GM12878 (cell line): Measurements from ENCODE around the gene COL25A1. TPM values are rescaled to one million over a fixed set of nuclear protein-coding genes. Genes with fewer than 3 reads are reported as not detected.

Experiments
- EZH2 ChIP-seq: IDR thresholded peaks from 2 replicates; pipeline ENCODE4 v1.6.1; 2012; ENCODE audit warnings: low read depth, mild to moderate bottlenecking, control low read depth, inconsistent platforms, low read length, borderline replicate concordance; ENCODE audit not compliant: control insufficient read depth
- NBN ChIP-seq: fragments of 450-650 bp; IDR thresholded peaks from 2 replicates; pipeline ENCODE4 v1.6.1; 2016
- NFIC ChIP-seq: IDR thresholded peaks from 2 replicates; pipeline ENCODE4 v1.6.1; 2012; ENCODE audit warnings: low read depth, mild to moderate bottlenecking, inconsistent platforms, low read length, moderate library complexity
- NR2C1 ChIP-seq: fragments of 450-650 bp; IDR thresholded peaks from 2 replicates; pipeline ENCODE4 v1.6.1; 2017; ENCODE audit warnings: antibody characterized with exemption, mild to moderate bottlenecking, moderate library complexity
- ZBTB11 ChIP-seq: fragments of 450-650 bp; formaldehyde crosslinking; IDR thresholded peaks from 2 replicates; pipeline ENCODE4 v1.5.0; 2022; ENCODE audit warnings: mild to moderate bottlenecking, missing genetic modification characterization
- polyA plus RNA-seq, 11 experiments: library from polyadenylated mRNA; depleted of rRNA in 4 of 11; unstranded in 6 of 11; stranded (reverse) in 5 of 11; fragments of >200 nt; fragmentation: Nextera tagmentation in 4 of 11; fragmentation: Illumina TruSeq in 1 of 11; extraction: Ambion mirVana in 4 of 11; extraction: Trizol in 1 of 11; gene quantifications; 1 replicate in 1 of 11; 2 replicates in 10 of 11; pipeline versions ENCODE4 v1.2.1 to v1.2.3, GENCODE V29; 2011 to 2016; ENCODE audit warnings: inconsistent platforms in 2 of 11, missing spikeins in 2 of 11, low read depth in 1 of 11
- total RNA-seq, 4 experiments: library from RNA; depleted of rRNA in 3 of 4; stranded (reverse); fragments of >200 nt in 3 of 4; fragmentation: Illumina TruSeq in 1 of 4; extraction: Trizol in 1 of 4; gene quantifications; 2 replicates each; pipeline versions ENCODE4 v1.2.1 to v1.2.3, GENCODE V29; 2013 to 2021
- TF ChIP-seq, protein P1 (sequence below): fragments of 150-350 bp; IDR thresholded peaks from 2 replicates; pipeline ENCODE4 v1.6.1; 2014; ENCODE audit warnings: mild to moderate bottlenecking, low read depth, low read length
- TF ChIP-seq, protein P2 (sequence below), 3 experiments: IDR thresholded peaks in 2 of 3; conservative IDR thresholded peaks in 1 of 3; 2 replicates each; pipeline ENCODE4 v1.5.1; 2011; ENCODE audit warnings: low read depth in 3 of 3, low read length in 3 of 3, mild to moderate bottlenecking in 3 of 3, control low read depth in 2 of 3, moderate library complexity in 2 of 3, inconsistent platforms in 1 of 3, mixed read lengths in 1 of 3; ENCODE audit not compliant: control insufficient read depth in 2 of 3, insufficient read depth in 1 of 3; ENCODE audit errors: extremely low read depth in 1 of 3

Gene COL25A1
- total and polyA plus RNA-seq, 10 of the 15 experiments (the other 5 are each of a cell fraction or from before 2014, with no cell fraction given): 0.01 to 0.26 (median 0.12) TPM; not detected in 6

GRCh38 chr4:109114501-109114900 is 188.0 kb downstream of the COL25A1 start (continued):
- TF ChIP-seq EZH2: no peak
- TF ChIP-seq, protein P1, sequence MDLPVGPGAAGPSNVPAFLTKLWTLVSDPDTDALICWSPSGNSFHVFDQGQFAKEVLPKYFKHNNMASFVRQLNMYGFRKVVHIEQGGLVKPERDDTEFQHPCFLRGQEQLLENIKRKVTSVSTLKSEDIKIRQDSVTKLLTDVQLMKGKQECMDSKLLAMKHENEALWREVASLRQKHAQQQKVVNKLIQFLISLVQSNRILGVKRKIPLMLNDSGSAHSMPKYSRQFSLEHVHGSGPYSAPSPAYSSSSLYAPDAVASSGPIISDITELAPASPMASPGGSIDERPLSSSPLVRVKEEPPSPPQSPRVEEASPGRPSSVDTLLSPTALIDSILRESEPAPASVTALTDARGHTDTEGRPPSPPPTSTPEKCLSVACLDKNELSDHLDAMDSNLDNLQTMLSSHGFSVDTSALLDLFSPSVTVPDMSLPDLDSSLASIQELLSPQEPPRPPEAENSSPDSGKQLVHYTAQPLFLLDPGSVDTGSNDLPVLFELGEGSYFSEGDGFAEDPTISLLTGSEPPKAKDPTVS: no peak
- TF ChIP-seq, protein P2, sequence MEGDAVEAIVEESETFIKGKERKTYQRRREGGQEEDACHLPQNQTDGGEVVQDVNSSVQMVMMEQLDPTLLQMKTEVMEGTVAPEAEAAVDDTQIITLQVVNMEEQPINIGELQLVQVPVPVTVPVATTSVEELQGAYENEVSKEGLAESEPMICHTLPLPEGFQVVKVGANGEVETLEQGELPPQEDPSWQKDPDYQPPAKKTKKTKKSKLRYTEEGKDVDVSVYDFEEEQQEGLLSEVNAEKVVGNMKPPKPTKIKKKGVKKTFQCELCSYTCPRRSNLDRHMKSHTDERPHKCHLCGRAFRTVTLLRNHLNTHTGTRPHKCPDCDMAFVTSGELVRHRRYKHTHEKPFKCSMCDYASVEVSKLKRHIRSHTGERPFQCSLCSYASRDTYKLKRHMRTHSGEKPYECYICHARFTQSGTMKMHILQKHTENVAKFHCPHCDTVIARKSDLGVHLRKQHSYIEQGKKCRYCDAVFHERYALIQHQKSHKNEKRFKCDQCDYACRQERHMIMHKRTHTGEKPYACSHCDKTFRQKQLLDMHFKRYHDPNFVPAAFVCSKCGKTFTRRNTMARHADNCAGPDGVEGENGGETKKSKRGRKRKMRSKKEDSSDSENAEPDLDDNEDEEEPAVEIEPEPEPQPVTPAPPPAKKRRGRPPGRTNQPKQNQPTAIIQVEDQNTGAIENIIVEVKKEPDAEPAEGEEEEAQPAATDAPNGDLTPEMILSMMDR (IDR thresholded peaks at IDR 0.05 in 2 of 3, conservative IDR thresholded peaks at IDR 0.05 in 1 of 3; ENCODE audit: control insufficient read depth in 2 of 3, extremely low read depth in 1 of 3, insufficient read depth in 1 of 3, low read depth in 3 of 3, low read length in 3 of 3): no peak
- no peak for TF ChIP-seq NBN
- TF ChIP-seq ZBTB11 (CRISPR knock-in tag): no peak
- no peak for TF ChIP-seq NR2C1
- no peak for TF ChIP-seq NFIC
